ENCODE measurements around the gene SLC5A7. TPM values are rescaled to one million over a fixed set of nuclear protein-coding genes. Genes with fewer than 3 reads are reported as not detected.

The SLC5A7 gene
- total RNA-seq: under 1 TPM in 1 of 4 donors, not detected in 3; 0.09 TPM
- polyA plus RNA-seq: not detected
- long read RNA-seq, donor 1: 0 reads
- long read RNA-seq, donor 2: 0 reads

DNA sequence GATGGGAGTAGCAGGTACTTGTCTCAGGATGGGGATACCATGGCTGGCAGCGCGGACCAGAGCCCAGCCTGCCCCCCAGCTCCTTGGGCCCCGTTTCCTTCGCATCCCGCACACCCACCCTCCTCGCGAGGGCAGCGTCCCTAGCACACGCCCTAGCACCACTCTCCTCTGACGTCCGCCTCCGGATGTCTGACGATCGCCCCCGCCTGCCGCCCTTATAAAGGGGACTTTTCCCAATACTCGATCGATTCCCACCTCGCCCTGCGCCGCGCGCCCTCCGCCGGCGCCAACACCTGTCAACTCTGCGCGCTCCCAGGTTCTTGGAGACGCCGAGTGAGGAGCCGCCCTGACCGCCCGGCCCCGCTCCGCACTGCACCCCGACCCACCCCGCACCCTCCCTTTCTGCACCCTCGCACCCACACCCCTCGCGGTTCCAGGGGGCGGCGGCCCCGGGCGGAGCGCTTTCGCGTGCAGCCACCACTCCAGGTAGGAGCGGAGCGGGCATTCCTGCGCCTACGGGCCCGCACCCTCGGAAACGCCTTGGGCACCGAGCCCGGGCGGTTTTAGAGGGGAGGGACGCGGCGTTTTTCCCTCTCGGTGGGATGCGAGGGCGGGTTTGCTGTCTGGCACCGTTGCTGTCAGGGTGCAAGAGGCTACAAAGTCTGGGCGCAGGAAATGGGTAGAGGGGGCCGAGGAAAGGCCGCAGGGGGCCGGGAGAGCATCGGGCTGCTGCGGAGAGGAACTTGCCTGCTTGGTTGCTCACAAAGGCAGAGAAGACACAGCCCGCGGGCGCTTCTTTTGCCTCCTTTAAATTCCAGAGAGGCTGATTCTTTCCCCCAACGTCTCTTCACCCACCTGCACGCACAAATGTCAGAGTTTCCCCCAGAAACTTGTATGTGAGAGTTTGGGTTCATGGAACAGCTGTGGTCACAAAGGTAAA, at the start of gene SLC5A7:
Gene SLC5A7 (plus strand): TSS at position 247 of the 940 bp plus-strand sequence. CDS start 1,632 bp downstream, outside the sequence.
- intact Hi-C loops (cut with DNase I): no loop called here
- Histone ChIP-seq H3K4me3 (no peak within 1 kb of the TSS), H3K36me3 (ENCODE audit: insufficient read depth in 1 of 2, low read depth in 1 of 2) (no peaks in the 10 kb centered on the region), H3K4me1 (no peaks in the 10 kb centered on the region), H3K27me3 (ENCODE audit: insufficient read depth in 3 of 3, low read length in 2 of 3) (peaks cover 0 to 31% (median 3%) of the 10 kb centered on the region in 3 donors), H3K9me3 (no peaks in the 10 kb centered on the region), H3K27ac (no peak within 1 kb of the TSS)
- 3% methylated on average over 63 to 75 of the region's 75 CpGs for WGBS, 3 donors
- TF ChIP-seq, protein P1, sequence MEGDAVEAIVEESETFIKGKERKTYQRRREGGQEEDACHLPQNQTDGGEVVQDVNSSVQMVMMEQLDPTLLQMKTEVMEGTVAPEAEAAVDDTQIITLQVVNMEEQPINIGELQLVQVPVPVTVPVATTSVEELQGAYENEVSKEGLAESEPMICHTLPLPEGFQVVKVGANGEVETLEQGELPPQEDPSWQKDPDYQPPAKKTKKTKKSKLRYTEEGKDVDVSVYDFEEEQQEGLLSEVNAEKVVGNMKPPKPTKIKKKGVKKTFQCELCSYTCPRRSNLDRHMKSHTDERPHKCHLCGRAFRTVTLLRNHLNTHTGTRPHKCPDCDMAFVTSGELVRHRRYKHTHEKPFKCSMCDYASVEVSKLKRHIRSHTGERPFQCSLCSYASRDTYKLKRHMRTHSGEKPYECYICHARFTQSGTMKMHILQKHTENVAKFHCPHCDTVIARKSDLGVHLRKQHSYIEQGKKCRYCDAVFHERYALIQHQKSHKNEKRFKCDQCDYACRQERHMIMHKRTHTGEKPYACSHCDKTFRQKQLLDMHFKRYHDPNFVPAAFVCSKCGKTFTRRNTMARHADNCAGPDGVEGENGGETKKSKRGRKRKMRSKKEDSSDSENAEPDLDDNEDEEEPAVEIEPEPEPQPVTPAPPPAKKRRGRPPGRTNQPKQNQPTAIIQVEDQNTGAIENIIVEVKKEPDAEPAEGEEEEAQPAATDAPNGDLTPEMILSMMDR (IDR thresholded peaks at IDR 0.05): no peak
- DNase-seq: peak in 1 of 2 donors; percentile 37
- no peak for ATAC-seq

DNA sequence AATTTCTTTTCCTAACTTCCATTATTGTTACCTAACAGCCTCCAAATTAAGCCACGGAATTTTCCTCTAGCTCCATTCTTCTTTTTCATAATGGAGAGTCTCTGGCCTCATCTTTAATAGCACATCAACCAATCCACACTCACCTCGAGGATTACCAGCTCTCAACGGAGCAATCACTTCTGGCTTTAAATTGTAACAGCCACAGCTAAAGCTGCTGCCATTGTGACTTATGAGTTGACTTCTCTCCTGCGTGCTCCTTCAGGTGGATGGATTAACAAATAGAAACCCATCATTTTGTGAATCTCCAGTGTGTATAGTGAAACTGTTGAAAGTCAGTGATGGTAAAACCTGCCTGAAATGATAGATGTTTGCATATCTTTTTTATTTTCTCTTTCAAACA, 24.9 kb upstream of the SLC5A7 start:
- 36 to 47% (median 39%) methylated on average over 4 of the region's 4 CpGs for WGBS, 3 donors
- no peaks in the 10 kb centered on the region for H3K36me3 ChIP-seq (ENCODE audit: insufficient read depth in 1 of 2, low read depth in 1 of 2)
- no peaks in the 10 kb centered on the region for H3K9me3 ChIP-seq
- intact Hi-C loops (cut with DNase I): no loop called here
- H3K27ac ChIP-seq: no peak overlapping the region
- no peaks in the 10 kb centered on the region for H3K27me3 ChIP-seq (ENCODE audit: insufficient read depth in 3 of 3, low read length in 2 of 3)
- no peak for DNase-seq
- TF ChIP-seq, protein P1 (IDR thresholded peaks at IDR 0.05): no peak
- no peak overlapping the region for H3K4me3 ChIP-seq
- no peak for ATAC-seq
- no peaks in the 10 kb centered on the region for H3K4me1 ChIP-seq

DNA sequence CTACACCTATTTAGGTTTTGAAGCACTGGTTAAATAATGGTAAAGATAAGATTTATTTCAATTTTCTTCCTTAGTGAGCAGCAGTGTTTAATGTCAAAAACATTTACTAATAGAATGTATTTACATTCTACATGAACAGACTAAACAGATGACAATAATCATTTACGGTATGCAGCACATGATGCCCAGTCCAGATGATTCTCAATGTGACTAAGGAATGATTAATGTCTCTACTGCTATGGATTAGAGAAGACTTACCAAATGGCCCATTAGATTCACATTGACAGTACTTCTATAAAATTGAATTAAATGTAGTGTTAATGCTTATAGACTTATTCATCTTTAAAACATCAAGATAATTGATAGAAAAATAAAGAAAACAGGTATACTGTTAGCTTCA, 22.1 kb upstream of the SLC5A7 start:
- WGBS, 3 donors: 81 to 93% (median 88%) methylated on average over 1 of the region's 1 CpG
- no peaks in the 10 kb centered on the region for H3K27me3 ChIP-seq (ENCODE audit: insufficient read depth in 3 of 3, low read length in 2 of 3)
- TF ChIP-seq, protein P1 (IDR thresholded peaks at IDR 0.05): no peak
- DNase-seq: no peak
- H3K36me3 ChIP-seq (ENCODE audit: insufficient read depth in 1 of 2, low read depth in 1 of 2): no peaks in the 10 kb centered on the region
- H3K9me3 ChIP-seq: no peaks in the 10 kb centered on the region
- H3K4me1 ChIP-seq: no peaks in the 10 kb centered on the region
- H3K4me3 ChIP-seq: no peak overlapping the region
- no peak overlapping the region for H3K27ac ChIP-seq
- intact Hi-C loops (cut with DNase I): no loop called here
- ATAC-seq: no peak

DNA sequence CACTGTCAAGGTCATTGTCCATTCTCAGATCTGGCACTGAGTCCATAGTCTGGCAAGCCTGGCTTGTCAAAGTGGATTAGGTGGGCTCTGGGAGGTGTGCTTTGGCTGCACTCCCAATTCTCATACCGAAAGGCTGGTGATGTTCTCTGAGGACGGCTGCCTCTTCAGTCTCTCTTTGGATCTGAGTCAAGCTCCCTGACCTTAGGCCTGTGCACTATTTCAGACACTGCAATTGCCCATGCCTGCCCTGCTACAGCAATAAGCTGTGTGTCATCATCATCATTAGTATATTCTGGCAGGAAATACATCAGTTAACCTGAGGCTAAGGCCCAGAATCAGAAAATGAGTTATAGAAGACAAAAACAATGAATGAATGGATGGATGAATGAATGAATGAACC, 1.6 kb upstream of the SLC5A7 start:
- H3K27me3 ChIP-seq (ENCODE audit: insufficient read depth in 3 of 3, low read length in 2 of 3): peaks cover 0 to 31% (median 3%) of the 10 kb centered on the region in 3 donors
- no peaks in the 10 kb centered on the region for H3K36me3 ChIP-seq (ENCODE audit: insufficient read depth in 1 of 2, low read depth in 1 of 2)
- H3K27ac ChIP-seq: no peak overlapping the region
- WGBS, 3 donors: 14 to 27% (median 22%) methylated on average over 2 of the region's 2 CpGs
- no peaks in the 10 kb centered on the region for H3K9me3 ChIP-seq
- intact Hi-C loops (cut with DNase I): no loop called here
- ATAC-seq (no peak), DNase-seq (no peak)
- H3K4me1 ChIP-seq: no peaks in the 10 kb centered on the region
- TF ChIP-seq, protein P1 (IDR thresholded peaks at IDR 0.05): no peak
- no peak overlapping the region for H3K4me3 ChIP-seq

Data from psoas muscle (tissue), 8 donors.